Measurements from ENCODE around the gene ZBTB7C.

ZBTB7C gene

DNA sequence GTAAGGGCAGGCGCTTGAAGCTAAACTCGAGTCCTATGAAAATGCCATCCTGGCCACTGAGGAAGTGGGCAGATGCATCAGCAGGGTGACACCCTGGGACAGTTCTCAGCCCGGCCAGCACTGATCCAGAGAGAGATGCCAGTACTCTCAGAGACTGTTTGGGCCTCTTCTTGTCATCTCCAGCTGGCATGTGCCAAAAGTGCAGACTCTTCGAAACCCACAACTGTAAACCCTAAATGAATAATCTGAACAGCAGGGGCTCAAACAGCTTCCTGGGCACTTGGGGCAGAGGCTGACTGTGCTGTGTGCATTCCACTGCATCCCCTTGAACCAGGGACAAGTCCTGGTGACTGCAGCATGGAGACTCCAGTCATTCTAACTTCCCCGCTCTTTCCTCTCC, 274.6 kb downstream of the ZBTB7C start:
- no peak for DNase-seq (ENCODE audit: low read depth)
- no peak overlapping the region for H3K4me3 ChIP-seq (ENCODE audit: control insufficient read depth, low read depth, low read length)
- TF ChIP-seq, protein P1, sequence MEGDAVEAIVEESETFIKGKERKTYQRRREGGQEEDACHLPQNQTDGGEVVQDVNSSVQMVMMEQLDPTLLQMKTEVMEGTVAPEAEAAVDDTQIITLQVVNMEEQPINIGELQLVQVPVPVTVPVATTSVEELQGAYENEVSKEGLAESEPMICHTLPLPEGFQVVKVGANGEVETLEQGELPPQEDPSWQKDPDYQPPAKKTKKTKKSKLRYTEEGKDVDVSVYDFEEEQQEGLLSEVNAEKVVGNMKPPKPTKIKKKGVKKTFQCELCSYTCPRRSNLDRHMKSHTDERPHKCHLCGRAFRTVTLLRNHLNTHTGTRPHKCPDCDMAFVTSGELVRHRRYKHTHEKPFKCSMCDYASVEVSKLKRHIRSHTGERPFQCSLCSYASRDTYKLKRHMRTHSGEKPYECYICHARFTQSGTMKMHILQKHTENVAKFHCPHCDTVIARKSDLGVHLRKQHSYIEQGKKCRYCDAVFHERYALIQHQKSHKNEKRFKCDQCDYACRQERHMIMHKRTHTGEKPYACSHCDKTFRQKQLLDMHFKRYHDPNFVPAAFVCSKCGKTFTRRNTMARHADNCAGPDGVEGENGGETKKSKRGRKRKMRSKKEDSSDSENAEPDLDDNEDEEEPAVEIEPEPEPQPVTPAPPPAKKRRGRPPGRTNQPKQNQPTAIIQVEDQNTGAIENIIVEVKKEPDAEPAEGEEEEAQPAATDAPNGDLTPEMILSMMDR (IDR thresholded peaks at IDR 0.05; ENCODE audit: control insufficient read depth, insufficient read depth, low read depth, low read length, missing control alignments) = no peak

DNA sequence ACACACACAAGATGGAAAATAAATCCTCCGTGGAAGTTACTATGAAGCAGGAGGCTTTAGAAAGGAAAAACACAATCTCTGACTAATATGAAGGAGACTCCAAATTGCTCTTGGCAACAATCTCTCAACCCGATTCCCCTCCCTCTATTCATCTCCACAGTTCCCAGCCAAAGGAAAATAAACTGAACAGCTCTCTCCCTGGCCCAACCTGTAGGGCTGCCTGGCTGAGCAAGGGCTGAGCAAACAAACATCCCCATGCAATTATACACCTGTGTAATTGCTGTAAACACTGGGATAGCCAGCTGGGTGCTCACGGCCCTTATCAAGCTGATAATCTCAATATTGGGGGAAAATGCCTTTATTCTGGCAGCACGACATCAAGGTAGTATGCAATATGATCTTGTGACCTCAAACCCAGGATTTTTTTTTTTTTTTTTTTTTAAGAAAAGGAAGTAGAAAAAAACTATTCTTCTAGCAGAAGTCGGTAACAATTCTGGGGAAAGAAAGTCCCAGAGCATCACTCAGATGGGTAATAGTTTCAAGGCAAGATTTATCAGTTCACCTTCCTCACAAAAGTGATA, 275.4 kb downstream of the ZBTB7C start:
- DNase-seq (ENCODE audit: low read depth) = no peak
- H3K4me3 ChIP-seq (ENCODE audit: control insufficient read depth, low read depth, low read length) = no peak overlapping the region
- TF ChIP-seq, protein P1 (IDR thresholded peaks at IDR 0.05; ENCODE audit: control insufficient read depth, insufficient read depth, low read depth, low read length, missing control alignments) = no peak

DNA sequence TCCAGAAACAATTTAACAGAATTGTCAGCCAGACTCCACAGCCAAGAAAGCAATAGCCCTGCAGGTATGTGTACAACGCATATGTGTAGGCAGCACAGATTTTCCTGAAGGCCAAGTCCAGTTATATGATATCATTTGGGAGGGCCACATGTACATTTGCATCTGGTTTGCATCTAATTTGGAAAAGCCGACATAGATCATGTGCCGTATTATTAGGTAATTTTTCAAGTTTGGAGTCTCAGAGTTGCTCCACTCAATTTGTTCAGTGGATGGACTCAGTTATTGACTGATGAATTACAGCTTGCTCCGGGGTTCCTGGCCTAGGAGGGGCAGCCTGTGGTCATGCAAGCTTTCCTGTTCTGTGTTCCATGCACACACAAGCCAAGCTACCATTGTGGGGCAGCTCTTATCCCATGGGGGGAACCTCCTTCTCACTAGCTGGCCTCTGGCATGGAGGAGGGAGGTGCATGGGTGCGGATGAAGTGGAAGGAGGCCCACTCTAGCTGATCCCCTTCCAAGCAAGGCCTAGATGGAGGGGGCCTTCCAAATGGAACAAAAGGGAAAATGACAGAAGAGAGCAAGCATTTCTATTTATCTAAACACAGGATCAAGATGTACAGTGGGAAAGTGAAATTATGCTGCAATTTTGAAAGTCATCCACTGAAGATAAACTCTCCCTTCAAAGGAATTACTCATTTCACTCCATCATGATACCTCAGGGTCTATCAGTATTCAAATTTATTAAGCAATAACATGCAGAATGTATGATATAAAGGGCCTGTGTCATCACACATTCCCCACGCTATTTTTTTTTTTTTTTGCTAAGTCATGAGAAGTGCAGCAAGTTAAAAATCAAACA, 276.2 kb downstream of the ZBTB7C start:
- no peak for DNase-seq (ENCODE audit: low read depth)
- H3K4me3 ChIP-seq (ENCODE audit: control insufficient read depth, low read depth, low read length) = no peak overlapping the region
- TF ChIP-seq, protein P1 (IDR thresholded peaks at IDR 0.05; ENCODE audit: control insufficient read depth, insufficient read depth, low read depth, low read length, missing control alignments) = no peak

DNA sequence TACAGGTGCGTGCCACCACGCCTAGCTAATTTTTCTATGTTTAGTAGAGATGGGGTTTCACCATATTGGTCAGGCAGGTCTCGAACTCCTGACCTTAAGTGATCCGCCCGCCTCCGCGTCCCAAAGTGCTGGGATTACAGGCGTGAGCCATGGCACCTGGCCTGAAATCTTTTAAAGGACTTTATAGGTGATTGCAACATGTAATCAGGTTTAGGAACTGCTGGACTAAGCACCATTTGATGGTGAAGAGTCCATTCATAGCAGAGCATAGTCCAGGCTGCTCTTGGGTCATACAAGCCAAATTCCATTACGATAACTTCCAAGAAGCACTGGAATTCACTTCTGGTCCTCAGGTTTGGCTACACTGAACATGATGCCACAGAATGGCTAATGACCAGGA, 278.1 kb downstream of the ZBTB7C start:
- TF ChIP-seq, protein P1 (IDR thresholded peaks at IDR 0.05; ENCODE audit: control insufficient read depth, insufficient read depth, low read depth, low read length, missing control alignments) = no peak
- no peak for DNase-seq (ENCODE audit: low read depth)
- no peak overlapping the region for H3K4me3 ChIP-seq (ENCODE audit: control insufficient read depth, low read depth, low read length)

DNA sequence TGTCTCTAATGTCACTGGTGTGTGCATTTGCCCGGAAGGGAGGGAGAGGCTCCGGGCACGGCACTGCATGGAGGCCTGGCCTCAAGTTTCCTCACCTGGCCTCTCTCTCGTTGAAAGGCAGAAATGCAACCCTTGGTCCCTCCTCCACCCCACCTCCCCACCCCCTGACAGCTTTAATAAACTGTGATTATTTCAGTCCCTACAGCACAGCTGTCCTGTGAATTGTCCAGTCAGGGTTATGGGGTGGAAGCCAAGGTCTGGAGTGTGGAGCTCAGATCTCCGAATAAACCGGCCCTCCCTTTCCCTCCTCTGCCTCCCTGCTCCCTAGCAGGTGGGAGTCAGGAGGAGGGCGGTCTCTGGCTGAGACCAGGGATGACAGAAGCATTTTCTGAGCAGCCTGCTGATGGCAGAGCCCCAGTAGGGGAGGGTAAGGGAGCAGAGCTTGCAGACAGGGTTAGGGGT, 279.5 kb downstream of the ZBTB7C start:
- TF ChIP-seq, protein P1 (IDR thresholded peaks at IDR 0.05; ENCODE audit: control insufficient read depth, insufficient read depth, low read depth, low read length, missing control alignments) = no peak
- no peak overlapping the region for H3K4me3 ChIP-seq (ENCODE audit: control insufficient read depth, low read depth, low read length)
- no peak for DNase-seq (ENCODE audit: low read depth)

DNA sequence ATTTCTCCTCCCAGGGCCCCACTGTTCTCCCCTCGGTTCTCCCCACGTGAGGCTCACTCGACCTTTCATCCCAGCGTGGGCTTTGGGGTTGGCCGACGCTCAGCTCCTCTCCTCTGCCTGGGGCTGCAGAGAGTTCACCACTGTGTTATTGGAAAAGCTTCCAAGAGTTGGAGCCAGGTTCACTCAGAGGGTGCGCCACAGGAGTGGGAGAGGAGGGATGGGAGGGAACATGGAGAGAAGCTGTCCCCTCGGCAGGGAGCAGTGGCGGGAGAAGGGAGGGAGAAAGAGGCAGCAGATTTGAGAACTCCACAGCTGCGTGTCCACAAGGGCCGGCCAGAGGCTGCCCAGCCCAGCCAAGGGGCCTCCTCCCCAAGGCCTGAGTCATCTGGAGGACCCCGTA, 281.6 kb downstream of the ZBTB7C start:
- no peak for DNase-seq (ENCODE audit: low read depth)
- no peak overlapping the region for H3K4me3 ChIP-seq (ENCODE audit: control insufficient read depth, low read depth, low read length)
- TF ChIP-seq, protein P1 (IDR thresholded peaks at IDR 0.05; ENCODE audit: control insufficient read depth, insufficient read depth, low read depth, low read length, missing control alignments) = no peak
